Ishikawa (cell line): ENCODE data around the gene ADAMTS13.

Experiments used
- TAF1 ChIP-seq: IDR thresholded peaks from 2 replicates; pipeline ENCODE4 v1.6.1; 2012; ENCODE audit warnings: low read depth, mild to moderate bottlenecking
- ZBTB7A ChIP-seq: IDR thresholded peaks from 2 replicates; pipeline ENCODE4 v1.6.1; 2012; ENCODE audit warnings: low read depth
- TF ChIP-seq, protein P1 (sequence below): IDR thresholded peaks from 2 replicates; pipeline ENCODE4 v1.6.1; 2012
- TF ChIP-seq, protein P2 (sequence below): IDR thresholded peaks from 2 replicates; pipeline ENCODE4 v1.6.1; 2012; ENCODE audit warnings: low read depth, mild to moderate bottlenecking

DNA sequence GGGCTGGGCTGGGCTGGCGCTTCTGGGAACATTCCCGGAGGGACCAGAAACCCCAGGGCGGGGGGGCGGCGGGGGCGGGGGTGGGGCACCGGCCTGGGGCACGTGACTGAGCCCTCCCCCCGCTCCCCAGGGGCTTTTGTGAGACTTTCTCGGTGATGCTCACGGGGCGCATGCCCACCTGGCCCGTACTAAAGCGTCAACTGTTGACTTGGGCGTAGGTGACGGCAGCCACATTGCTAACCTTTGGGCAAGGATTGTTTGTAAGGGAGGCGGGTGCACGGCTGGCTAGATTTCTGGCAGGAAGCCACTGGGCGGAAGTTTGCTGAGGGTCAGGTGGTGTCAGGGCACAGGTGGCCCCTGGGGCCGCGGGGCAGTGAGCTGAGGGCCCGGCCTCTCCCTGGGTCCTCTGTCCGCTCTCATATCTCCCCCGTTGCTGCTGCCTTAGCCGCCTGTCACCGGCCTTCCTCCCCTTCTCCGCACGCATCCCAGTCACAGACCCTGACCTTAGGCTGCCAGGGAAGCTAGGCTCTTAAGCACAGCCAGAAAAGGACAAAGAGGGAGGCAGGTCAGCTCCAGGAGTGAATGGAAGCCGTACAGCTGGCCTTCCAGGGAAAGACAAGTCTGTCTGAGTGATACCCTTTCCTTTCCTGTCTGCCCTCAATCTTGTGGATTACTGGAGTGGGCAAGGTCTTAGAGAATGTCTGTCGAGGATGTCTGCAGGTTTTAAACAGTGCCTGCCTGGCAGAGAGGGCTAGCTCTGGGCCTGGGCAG, 38.4 kb downstream of the ADAMTS13 start:
- TF ChIP-seq, protein P1, sequence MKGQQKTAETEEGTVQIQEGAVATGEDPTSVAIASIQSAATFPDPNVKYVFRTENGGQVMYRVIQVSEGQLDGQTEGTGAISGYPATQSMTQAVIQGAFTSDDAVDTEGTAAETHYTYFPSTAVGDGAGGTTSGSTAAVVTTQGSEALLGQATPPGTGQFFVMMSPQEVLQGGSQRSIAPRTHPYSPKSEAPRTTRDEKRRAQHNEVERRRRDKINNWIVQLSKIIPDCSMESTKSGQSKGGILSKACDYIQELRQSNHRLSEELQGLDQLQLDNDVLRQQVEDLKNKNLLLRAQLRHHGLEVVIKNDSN, result peak; percentile 85
- no peak; the same call in 1 of the 2 replicates for TF ChIP-seq ZBTB7A
- TF ChIP-seq, protein P2, sequence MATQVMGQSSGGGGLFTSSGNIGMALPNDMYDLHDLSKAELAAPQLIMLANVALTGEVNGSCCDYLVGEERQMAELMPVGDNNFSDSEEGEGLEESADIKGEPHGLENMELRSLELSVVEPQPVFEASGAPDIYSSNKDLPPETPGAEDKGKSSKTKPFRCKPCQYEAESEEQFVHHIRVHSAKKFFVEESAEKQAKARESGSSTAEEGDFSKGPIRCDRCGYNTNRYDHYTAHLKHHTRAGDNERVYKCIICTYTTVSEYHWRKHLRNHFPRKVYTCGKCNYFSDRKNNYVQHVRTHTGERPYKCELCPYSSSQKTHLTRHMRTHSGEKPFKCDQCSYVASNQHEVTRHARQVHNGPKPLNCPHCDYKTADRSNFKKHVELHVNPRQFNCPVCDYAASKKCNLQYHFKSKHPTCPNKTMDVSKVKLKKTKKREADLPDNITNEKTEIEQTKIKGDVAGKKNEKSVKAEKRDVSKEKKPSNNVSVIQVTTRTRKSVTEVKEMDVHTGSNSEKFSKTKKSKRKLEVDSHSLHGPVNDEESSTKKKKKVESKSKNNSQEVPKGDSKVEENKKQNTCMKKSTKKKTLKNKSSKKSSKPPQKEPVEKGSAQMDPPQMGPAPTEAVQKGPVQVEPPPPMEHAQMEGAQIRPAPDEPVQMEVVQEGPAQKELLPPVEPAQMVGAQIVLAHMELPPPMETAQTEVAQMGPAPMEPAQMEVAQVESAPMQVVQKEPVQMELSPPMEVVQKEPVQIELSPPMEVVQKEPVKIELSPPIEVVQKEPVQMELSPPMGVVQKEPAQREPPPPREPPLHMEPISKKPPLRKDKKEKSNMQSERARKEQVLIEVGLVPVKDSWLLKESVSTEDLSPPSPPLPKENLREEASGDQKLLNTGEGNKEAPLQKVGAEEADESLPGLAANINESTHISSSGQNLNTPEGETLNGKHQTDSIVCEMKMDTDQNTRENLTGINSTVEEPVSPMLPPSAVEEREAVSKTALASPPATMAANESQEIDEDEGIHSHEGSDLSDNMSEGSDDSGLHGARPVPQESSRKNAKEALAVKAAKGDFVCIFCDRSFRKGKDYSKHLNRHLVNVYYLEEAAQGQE, result no peak
- TF ChIP-seq TAF1, result no peak
